ENCODE results near the gene CELA2B.
"Not testable (repeated sequence)": the region's sequence is repeated elsewhere in the genome, so short reads cannot be mapped to it uniquely, and the experiment has no call there.

The CELA2B gene

GRCh38 chr1:15469361-15469760, 6.5 kb upstream of the CELA2B start:
- no peak for DNase-seq

- DNase-seq = not testable (repeated sequence)
Measured at GRCh38 chr1:15469821-15470448, 6.0 kb upstream of the CELA2B start.

- DNase-seq = not testable (repeated sequence)
Measured at GRCh38 chr1:15471067-15471466, 4.8 kb upstream of the CELA2B start.

- not testable (repeated sequence) for DNase-seq
Measured at GRCh38 chr1:15471723-15472122, 4.2 kb upstream of the CELA2B start.

- DNase-seq = no peak
Measured at GRCh38 chr1:15472587-15472986, 3.3 kb upstream of the CELA2B start.

GRCh38 chr1:15476927-15477326, 1.0 kb downstream of the CELA2B start:
- no peak for DNase-seq

GRCh38 chr1:15477646-15478212, 1.8 kb downstream of the CELA2B start:
- no peak for DNase-seq

- DNase-seq = no peak
Measured at GRCh38 chr1:15479654-15480347, 3.9 kb downstream of the CELA2B start.

GRCh38 chr1:15482455-15482854, 6.6 kb downstream of the CELA2B start:
- not testable (repeated sequence) for DNase-seq

- not testable (repeated sequence) for DNase-seq
Measured at GRCh38 chr1:15482983-15483543, 7.2 kb downstream of the CELA2B start.

GRCh38 chr1:15483971-15484370, 8.1 kb downstream of the CELA2B start:
- DNase-seq = no peak

GRCh38 chr1:15484443-15484842, 8.5 kb downstream of the CELA2B start:
- DNase-seq = not testable (repeated sequence)

GRCh38 chr1:15485636-15486035, 9.7 kb downstream of the CELA2B start:
- no peak for DNase-seq

- DNase-seq = not testable (repeated sequence)
Measured at GRCh38 chr1:15486844-15487610, 11.1 kb downstream of the CELA2B start.

- DNase-seq = no peak
Measured at GRCh38 chr1:15488371-15488770, 12.5 kb downstream of the CELA2B start.

GRCh38 chr1:15489052-15489736, 13.3 kb downstream of the CELA2B start:
- DNase-seq = peak; percentile 86

- not testable (repeated sequence) for DNase-seq
Measured at GRCh38 chr1:15491010-15491409, 15.1 kb downstream of the CELA2B start.

GRCh38 chr1:15492596-15492995, 16.7 kb downstream of the CELA2B start:
- DNase-seq = no peak

- no peak for DNase-seq
Measured at GRCh38 chr1:15493869-15494390, 18.0 kb downstream of the CELA2B start.

- DNase-seq = no peak
Measured at GRCh38 chr1:15500184-15501178, 24.6 kb downstream of the CELA2B start.

Data from NCI-H345 (cell line).